ENCODE results near the gene HRH1.
A peak's percentile ranks its signal among the peaks of the same experiment; 100 is the strongest.
"Not testable (repeated sequence)": the region's sequence is repeated elsewhere in the genome, so short reads cannot be mapped to it uniquely, and the experiment has no call there.

HRH1 gene, protein sequence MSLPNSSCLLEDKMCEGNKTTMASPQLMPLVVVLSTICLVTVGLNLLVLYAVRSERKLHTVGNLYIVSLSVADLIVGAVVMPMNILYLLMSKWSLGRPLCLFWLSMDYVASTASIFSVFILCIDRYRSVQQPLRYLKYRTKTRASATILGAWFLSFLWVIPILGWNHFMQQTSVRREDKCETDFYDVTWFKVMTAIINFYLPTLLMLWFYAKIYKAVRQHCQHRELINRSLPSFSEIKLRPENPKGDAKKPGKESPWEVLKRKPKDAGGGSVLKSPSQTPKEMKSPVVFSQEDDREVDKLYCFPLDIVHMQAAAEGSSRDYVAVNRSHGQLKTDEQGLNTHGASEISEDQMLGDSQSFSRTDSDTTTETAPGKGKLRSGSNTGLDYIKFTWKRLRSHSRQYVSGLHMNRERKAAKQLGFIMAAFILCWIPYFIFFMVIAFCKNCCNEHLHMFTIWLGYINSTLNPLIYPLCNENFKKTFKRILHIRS

DNA sequence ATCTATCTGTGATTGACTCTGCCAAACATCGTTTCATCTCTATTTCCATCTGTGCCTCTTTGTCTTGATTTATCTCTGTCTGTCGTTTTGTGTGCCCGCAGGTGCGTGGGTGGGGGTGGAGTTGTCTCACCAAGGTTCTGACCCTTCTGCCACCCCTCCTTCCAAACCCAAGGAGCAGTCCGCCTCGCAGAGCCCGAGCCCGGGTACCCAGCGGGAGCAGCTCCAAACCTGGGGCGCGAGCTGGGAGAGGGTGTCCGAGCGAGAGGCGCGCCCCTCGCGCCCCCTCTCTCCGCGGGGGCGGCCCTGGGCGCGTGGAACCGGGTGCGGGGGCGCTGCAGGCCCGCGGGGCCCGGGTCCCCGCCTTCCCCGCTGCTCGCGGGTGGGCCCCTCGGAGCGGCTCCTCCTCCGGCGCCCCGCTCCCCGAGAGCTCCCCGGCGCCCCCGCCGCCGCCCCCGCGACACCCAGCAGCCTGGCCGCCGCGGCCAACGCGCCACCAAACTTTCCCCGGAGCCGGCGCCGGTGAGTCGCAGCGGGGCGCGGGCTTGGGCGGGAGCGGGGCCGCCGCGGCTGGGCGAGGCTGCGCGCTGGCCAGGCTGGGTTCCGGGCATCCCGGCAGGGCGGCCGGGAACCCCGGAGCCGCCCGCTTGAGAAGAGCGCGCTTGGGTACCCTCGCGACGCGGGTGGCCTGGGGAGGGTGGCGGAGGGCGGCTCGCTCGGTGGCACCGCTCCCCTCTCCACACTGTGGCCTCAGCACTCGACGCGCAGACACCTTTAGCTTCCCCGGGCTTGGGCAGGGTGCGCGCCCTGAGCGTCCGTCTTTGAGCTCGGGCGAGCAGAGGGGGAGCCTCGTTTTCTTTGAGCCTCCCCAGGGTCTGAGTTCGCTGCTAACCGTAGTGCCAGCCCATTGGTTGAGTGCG is at the start of gene HRH1:
Gene HRH1, plus strand, starts transcription at position 458 of the 917 bp plus-strand sequence. CDS start 104,545 bp downstream, outside the sequence.
- DNase-seq, result peak; percentile 7

DNA sequence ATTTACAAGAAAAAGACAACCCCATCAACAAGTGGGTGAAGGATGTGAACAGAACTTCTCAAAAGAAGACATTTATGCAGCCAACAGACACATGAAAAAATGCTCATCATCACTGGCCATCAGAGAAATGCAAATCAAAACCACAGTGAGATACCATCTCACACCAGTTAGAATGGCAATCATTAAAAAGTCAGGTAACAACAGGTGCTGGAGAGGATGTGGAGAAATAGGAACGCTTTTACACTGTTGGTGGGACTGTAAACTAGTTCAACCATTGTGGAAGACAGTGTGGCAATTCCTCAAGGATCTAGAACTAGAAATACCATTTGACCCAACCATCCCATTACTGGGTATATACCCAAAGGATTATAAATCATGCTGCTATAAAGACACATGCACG is 41.0 kb upstream of the HRH1 start:
- not testable (repeated sequence) for DNase-seq

DNA sequence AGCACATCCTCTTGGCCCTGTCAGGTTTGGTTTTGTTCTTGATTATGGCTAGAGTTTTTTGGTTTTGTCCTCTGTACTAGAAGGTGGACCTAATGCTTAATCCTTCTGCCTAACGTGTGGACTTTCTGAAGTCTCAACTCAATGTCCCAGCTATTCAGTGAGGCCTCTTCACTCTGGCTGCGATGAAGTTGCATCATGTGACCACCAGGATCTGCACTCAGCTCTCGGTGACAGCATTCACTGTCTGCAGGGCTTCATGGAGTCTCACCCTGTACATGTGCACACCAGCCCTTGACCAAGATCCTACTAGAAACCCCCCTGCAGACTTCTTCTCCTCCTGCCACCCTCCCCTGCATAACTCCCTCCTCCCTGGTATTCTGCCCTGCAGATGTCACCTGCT is 38.7 kb upstream of the HRH1 start:
- DNase-seq, result no peak

DNA sequence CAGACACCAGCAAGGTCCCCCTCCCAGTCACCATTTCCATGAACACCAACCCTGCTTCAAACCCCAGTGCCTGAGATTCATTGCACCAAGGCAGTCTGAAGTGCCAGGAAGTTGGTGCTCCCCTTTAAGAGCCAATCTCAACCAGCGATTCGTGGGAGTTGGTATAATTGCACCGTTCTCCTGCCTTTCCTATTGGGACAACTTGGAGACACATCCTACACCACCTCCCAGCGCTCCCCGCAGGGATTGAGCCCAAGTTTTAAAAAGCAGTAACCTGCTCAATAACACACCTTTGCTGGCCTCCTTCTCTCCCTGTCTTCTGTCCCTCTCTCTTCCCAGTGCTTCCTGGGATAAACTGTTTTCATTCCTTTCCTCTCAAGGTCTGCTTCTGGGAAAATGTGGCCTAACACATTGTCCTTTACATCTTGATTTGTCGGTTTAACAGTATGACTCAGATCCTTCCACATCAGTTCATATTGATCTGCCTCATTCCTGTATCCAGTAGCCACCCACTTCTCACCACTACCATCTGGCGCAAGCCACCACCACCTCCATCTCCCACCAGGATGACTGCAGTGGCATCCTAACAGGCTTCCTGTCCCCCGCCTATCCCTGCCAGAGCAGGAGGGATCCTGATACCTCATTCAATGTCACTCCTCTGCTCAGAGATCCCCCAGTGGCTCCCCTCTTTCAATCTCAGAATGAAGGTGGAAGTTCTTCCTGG is 37.8 kb upstream of the HRH1 start:
- DNase-seq, result no peak

DNA sequence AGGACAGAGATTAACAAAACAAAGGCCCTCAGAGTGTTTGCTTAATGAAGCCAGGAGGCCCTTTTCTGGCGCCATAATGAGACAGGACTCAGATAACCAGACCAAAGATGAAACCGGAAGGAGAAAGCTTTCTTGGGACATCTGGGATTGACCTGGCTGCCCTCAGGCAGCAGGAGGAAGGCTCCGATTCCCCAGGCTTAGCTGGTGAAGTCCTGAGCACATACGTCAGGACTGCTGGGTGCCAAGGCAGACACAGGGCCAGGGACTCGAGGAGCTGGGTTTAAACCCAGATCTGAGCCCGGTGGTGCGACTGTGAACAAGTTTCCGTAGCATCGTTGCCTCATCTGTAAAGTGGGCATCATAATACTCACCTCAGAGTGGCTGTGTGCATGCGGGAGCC is 36.7 kb upstream of the HRH1 start:
- DNase-seq, result no peak

DNA sequence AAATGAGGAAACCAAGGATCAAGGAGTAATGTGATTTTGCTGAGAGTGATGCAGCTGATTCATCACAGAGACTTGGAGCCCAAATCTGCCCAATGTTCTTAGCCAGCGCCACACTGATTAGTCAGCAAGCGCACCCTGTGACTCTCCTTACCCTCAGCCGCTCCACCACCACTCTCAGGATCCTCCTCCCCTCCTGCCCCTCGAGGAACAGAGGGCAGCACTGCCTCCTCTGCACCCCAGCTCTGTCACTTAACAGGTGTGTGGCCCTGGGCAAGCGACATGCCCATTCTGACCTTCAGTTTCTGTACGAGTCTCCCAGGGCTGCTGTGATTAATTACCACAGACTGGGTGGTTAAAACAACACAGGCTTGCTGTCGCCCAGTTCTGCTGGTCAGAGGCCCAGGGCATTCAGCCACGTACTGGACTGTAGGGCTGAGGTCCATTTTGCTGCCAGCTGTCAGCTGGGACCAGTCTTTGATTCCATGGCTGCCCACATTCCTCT is 36.1 kb upstream of the HRH1 start:
- no peak for DNase-seq

DNA sequence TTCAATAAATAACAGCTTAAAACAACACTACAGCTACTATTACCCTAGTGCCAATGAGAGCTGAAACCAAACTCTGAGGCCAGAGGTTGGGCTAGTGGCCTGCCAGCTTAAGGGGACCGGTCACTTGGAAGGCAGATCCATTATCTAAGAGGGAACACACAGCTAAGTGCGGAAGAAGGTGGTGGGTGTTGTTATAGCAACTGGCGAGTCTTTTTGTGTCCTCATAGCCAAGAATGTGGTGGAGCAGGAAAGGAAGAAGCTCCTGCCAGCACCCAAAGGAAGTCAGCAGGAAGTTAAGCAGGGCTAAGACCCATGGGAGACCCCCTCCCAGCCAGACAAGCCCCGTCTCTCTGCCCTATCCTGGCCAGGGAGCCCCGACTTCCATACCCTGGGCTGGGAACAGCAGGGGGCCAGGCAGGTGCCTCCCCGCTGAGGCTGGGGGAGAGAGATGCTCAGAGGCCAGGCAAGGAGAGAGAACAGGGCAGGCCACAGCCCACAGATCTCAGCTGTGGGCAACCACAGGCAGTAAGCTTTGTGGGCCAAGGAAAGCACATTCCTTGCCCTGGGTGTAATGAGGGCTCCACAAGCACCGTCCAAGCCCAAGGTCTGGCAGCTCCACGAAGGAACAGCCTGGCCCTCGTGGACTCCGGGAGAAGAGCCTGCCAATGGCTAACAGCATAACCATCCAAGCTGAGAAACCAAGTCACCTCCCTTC is 34.0 kb upstream of the HRH1 start:
- DNase-seq, result peak; percentile 24

DNA sequence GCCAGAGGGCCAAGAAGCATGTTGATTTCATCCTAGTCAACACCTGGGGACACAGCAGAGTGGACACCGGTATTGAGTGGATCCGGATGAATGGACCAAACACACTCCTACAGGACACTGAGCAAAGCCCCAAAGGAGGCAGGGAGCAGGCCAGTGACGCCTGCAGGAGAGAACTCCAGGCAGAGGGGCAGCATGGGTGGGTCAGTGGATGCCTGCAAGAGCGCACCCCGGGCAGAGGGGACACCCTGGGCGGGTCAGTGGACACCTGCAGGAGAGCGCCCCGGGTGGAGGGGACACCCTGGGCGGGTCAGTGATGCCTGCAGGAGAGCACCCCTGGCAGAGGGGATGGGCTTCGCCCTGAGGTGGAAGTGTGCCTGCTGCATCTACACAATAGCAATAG is 27.6 kb upstream of the HRH1 start:
- DNase-seq, result no peak

DNA sequence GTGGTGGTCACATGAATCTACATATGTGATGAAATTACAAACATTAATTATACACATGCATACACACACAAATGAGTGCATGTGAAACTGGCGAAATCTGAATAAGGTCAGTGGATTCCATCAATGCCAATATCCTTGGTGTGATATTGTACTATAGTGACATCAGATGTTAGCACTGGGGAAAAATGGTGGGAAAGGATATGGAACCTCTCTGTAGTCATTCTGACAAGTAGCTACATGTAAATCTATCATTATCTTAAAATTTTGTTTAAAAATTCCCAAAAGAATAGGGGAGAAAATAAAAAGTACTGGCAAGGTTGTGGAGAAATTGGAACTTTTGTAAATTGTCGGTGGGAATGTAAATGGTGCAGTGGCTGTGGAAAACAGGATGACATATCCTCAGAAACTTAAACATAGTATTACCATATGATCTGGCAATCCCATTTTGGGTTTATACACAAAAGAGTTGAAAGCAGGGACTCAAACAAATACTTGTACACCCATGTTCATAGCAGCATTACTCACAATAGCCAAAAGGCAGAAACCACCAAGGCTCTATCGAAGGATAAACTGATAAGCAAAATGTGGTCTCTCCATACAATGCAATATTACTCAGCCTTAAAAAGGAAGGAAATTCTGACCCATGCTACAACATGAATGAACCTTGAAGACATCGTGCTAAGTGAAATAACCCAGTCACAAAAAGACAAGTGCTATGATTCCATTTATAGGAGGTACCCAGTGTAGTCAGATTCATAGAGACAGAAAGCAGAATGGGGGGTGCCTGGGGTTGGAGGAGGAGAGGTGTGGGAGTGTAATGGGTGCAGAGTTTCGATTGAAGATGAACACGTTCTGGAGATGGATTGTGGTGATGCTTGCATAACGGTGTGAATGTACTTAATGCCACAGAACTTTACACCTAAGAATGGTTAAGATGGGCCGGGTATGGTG is 25.3 kb upstream of the HRH1 start:
- DNase-seq, result peak; percentile 30

DNA sequence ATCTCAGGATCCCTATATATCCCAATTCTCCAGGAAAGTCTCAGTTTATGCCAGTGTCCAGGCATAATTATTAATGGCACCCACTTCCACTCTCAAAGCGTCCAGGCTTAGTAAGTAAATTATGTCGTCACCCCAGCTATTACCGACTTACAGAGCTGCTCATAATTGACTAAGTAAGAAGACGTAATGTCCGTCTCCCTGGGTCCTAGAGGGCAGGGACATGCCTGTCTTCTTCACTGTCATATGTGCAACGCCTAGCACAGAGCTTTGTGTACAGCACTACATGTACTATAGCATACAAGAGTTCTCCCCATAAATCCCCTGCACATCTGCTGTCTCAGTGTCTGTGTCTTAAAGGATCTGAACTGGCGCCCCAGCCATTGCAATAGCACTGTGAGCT is 23.9 kb upstream of the HRH1 start:
- no peak for DNase-seq

DNA sequence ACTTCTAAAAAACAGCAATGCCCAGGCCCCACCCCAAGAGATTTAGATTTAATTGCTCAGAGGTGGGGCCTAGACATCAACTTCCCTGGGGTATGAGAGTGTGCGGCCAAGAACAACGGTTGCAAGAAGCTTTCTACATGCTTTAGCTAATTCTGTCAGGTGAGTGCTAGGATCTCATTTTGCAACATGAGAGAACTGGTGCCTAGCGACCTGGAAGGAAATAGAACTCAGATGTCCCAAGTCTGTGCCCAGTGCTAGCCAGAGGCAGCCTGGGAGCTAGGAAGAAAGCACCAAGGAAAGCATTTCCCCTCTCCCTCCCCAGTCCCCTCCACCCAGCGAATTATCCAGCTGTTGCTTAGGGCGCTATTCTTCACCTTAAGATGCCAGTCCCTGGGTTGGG is 22.9 kb upstream of the HRH1 start:
- no peak for DNase-seq

DNA sequence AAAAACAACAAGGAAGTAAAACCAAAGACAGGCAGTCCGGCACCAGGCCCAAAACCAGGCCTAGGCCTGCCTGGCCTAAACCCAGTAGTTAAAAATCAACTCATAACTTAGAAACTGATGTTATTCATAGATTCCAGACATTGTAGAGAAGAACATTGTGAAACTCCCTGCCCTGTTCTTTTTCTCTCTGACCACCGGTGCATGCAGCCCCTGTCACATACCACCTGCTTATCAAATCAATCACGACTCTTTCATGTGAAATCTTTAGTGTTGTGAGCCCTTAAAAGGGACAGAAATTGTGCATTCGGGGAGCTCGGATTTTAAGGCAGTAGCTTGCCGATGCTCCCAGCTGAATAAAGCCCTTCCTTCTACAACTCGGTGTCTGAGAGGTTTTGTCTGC is 22.4 kb upstream of the HRH1 start:
- not testable (repeated sequence) for DNase-seq

DNA sequence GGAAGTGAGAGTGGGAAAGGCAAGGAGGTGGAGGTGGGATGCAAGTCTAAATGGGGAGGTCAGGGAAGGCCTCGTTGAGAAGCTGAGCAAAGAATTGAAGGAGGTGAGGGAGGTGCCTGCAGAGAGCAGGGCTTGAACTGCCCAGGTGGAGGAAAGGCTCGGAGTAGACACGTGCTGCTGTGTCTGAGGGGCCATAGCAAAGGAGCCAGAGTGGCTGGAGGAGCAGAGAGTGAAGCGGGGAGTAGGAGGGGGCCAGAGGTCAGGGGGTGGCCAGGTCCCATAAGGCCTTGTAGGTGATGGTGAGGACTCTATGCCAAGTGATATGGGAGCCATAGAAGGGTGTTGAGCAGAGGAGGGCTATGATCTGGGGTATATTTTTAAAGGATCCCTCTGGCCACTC is 21.4 kb upstream of the HRH1 start:
- no peak for DNase-seq

DNA sequence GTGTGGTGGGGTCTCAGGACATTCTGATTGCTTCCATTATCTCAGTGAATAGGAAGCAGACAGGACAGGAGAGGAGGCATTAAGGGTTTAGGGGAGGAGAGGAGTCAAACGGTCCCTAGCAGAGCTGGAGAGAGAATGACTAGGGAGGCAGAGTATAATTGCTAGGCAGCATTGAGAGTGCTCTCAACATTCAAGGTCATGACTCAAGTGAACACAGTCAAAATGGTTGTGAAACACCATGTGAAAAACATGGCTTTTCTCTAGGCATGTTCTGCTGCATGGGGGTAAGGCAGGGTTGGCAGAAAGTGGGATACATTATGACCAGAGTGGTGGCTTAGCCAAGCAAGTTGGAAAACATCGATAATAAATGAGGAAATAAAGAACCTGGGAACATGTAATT is 19.5 kb upstream of the HRH1 start:
- no peak for DNase-seq

DNA sequence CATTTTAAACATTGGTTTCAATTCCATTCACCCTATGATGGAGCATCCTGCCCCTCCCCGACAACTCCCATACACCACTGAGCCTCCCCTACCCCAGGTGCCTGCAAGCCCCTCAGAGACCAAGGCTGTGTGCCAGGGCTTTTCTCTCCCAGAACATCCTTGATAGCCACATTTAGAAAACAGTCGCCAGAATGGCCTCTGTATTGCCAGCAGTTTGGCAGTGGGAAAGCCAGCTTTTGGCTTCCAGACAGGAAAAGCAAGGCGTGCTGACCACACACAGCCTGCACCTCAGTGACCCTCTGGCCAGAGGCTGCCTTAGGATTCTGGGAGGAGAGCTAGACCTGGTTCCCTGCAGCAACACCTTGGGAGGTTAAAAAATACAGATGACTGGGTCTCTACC is 18.2 kb upstream of the HRH1 start:
- no peak for DNase-seq

DNA sequence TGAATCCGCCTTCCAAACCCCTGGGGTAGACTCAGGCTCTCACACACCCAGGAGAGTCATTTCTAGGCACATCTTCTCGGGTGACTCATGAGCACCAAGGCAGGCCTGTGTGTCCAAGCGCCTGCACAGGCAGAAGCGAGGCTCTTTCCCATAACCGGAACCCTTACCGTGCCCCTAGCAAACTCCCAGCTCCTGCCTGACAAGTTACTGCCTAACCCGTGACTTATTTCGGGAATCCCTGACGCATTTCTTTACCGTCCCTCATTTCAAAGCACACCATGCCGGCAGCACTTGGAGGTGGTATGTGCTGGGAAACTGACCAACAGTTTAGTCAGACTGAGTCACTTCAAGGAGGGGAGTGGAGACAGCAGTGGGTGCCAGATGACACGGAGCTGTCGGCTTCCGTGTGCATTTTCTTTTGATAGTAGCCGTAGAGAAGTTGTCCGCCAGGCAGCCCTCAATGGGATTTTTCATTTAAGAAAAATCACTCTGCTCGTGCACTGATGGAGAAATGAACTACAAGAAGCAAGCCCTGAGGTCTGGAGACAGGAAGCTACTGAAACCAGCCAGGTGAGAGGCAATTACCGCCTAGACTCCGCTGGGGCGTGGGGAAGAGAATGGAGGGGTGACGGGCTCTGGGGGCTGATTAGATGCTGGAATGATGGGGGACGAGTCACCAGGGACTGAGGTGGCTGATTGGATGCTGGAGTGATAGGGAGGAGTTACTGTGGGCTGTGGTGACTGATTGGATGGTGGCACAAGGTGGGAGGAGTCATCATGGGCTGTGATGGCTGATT is 17.3 kb upstream of the HRH1 start:
- DNase-seq, result no peak

DNA sequence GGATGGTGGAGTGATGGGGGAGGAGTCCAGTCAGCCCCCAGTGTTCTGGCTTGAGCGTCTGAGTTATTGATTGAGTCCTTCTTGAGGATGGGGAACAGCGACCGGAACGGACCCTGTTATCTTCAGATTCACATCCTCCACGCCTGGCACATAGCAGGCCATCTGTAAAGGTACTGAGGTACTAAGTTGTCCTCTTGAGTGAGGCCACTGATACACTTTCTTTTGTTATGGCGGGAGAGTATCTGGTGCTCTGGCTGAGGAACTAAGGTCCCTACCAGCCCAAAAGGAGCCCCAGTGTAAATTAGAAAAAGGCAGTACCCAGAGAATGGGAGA is 16.7 kb upstream of the HRH1 start:
- no peak for DNase-seq

DNA sequence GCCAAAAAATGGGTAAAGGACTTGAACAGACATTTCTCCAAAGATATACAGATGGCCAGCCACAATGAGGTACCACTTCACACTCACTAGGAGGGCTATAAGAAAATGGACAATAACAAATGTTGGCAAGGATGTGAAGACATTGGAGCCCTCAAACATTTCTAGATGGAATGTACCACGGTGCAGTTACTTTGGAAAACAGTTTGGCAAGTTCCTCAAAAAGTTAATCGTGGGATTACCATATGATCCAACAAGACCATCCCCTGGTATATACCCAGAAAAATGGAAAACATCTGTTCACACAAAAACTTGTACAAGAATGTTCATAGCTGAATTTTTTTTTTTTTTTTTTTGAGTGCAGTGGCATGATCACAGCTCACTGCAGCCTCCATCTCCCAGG is 15.9 kb upstream of the HRH1 start:
- DNase-seq, result no peak

DNA sequence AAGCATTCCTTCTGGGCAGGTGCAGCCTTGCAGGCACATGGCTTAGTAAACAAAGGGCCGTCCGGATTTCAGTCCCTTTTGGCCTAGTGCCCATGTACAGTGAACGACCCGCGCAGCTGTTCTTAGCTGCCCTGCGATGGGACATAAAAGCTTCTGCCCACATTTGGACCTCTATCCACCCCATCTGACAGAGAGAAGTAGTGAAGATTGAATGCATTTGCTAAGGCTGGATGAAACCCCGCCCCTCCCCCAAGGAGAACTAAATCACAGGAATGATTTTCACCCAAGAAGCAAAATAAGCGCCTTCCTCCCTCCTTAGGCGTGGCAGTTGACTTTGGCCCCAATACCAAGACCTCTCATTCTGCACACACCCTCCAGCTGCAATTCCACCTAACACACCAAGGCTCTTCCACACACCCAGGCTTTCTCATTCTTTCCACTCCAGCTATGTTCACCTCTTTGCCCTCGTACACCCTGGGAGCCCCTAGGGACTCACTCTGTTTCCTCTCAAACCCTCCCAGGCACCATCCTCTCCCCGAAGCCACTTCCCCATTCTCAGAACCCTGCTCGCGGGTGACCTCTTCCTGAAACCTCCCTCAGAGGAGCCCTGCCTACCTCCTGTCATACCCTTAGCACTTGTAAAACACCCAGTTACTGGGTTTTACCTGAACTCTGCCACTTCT is 14.1 kb upstream of the HRH1 start:
- peak; percentile 88 for DNase-seq

DNA sequence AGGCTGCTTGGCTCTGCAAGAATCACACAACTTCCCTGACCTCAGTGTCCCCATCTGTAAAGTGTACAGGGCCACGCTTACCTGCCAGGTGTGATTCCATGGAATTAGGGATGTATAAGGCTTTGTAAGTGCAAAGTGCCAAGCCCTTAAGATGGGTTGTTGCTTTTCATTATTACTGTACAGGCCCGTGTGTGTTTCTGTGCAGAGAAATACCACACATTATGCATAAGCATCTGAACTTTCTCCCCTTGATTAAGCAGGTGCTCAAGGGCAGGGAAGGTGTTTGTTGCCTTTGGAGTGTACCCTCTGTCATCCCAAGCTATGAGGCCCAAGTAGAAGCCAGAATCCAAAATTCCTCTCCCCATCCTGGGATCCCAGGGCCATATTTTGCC is 13.6 kb upstream of the HRH1 start:
- DNase-seq, result no peak

Data from hematopoietic multipotent progenitor cell treated with erythropoietin and hydrocortisone succinate and interleukin-3 and kit ligand, for 4 days (in vitro differentiated cells).